ENCODE results near the gene DICER1.

The DICER1 gene

GRCh38 chr14:95058491-95058890, 98.8 kb downstream of the DICER1 start:
- Histone ChIP-seq H3K36me3 (ENCODE audit: control insufficient read depth, insufficient read depth, low read length) (no peaks in the 10 kb centered on the region), H3K27me3 (replicated peaks; ENCODE audit: control insufficient read depth, insufficient read depth, low read length, poor library complexity, severe bottlenecking) (no peaks in the 10 kb centered on the region), H3K4me1 (ENCODE audit: control insufficient read depth, insufficient read depth, low read length, poor library complexity, severe bottlenecking) (no peaks in the 10 kb centered on the region), H3K9me3 (ENCODE audit: control insufficient read depth, low read length) (no peaks in the 10 kb centered on the region), H3K4me3 (ENCODE audit: insufficient read depth, low read depth, low read length, poor library complexity, severe bottlenecking) (no peak overlapping the region), H3K27ac (ENCODE audit: insufficient read depth, low read length, poor library complexity, severe bottlenecking) (no peak overlapping the region)
- DNase-seq, result no peak

GRCh38 chr14:95057851-95058250, 99.5 kb downstream of the DICER1 start:
- Histone ChIP-seq H3K4me3 (ENCODE audit: insufficient read depth, low read depth, low read length, poor library complexity, severe bottlenecking) (no peak overlapping the region), H3K36me3 (ENCODE audit: control insufficient read depth, insufficient read depth, low read length) (no peaks in the 10 kb centered on the region), H3K4me1 (ENCODE audit: control insufficient read depth, insufficient read depth, low read length, poor library complexity, severe bottlenecking) (no peaks in the 10 kb centered on the region), H3K27me3 (replicated peaks; ENCODE audit: control insufficient read depth, insufficient read depth, low read length, poor library complexity, severe bottlenecking) (no peaks in the 10 kb centered on the region), H3K9me3 (ENCODE audit: control insufficient read depth, low read length) (no peaks in the 10 kb centered on the region), H3K27ac (ENCODE audit: insufficient read depth, low read length, poor library complexity, severe bottlenecking) (no peak overlapping the region)
- DNase-seq, result no peak

- no peaks in the 10 kb centered on the region for H3K36me3 ChIP-seq (ENCODE audit: control insufficient read depth, insufficient read depth, low read length)
- no peak overlapping the region for H3K4me3 ChIP-seq (ENCODE audit: insufficient read depth, low read depth, low read length, poor library complexity, severe bottlenecking)
- no peaks in the 10 kb centered on the region for H3K9me3 ChIP-seq (ENCODE audit: control insufficient read depth, low read length)
- no peaks in the 10 kb centered on the region for H3K27me3 ChIP-seq (replicated peaks; ENCODE audit: control insufficient read depth, insufficient read depth, low read length, poor library complexity, severe bottlenecking)
- H3K27ac ChIP-seq (ENCODE audit: insufficient read depth, low read length, poor library complexity, severe bottlenecking), result no peak overlapping the region
- no peak for DNase-seq
- no peaks in the 10 kb centered on the region for H3K4me1 ChIP-seq (ENCODE audit: control insufficient read depth, insufficient read depth, low read length, poor library complexity, severe bottlenecking)
These were observed 100.2 kb downstream of the DICER1 start for GRCh38 chr14:95057147-95057546.

- no peaks in the 10 kb centered on the region for H3K36me3 ChIP-seq (ENCODE audit: control insufficient read depth, insufficient read depth, low read length)
- H3K27me3 ChIP-seq (replicated peaks; ENCODE audit: control insufficient read depth, insufficient read depth, low read length, poor library complexity, severe bottlenecking), result no peaks in the 10 kb centered on the region
- H3K4me1 ChIP-seq (ENCODE audit: control insufficient read depth, insufficient read depth, low read length, poor library complexity, severe bottlenecking), result no peaks in the 10 kb centered on the region
- no peak overlapping the region for H3K4me3 ChIP-seq (ENCODE audit: insufficient read depth, low read depth, low read length, poor library complexity, severe bottlenecking)
- no peak for DNase-seq
- no peak overlapping the region for H3K27ac ChIP-seq (ENCODE audit: insufficient read depth, low read length, poor library complexity, severe bottlenecking)
- no peaks in the 10 kb centered on the region for H3K9me3 ChIP-seq (ENCODE audit: control insufficient read depth, low read length)
These were observed 100.9 kb downstream of the DICER1 start for GRCh38 chr14:95056476-95056875.

- no peak overlapping the region for H3K4me3 ChIP-seq (ENCODE audit: insufficient read depth, low read depth, low read length, poor library complexity, severe bottlenecking)
- no peaks in the 10 kb centered on the region for H3K27me3 ChIP-seq (replicated peaks; ENCODE audit: control insufficient read depth, insufficient read depth, low read length, poor library complexity, severe bottlenecking)
- no peak for DNase-seq
- no peak overlapping the region for H3K27ac ChIP-seq (ENCODE audit: insufficient read depth, low read length, poor library complexity, severe bottlenecking)
- no peaks in the 10 kb centered on the region for H3K4me1 ChIP-seq (ENCODE audit: control insufficient read depth, insufficient read depth, low read length, poor library complexity, severe bottlenecking)
- no peaks in the 10 kb centered on the region for H3K9me3 ChIP-seq (ENCODE audit: control insufficient read depth, low read length)
- H3K36me3 ChIP-seq (ENCODE audit: control insufficient read depth, insufficient read depth, low read length), result no peaks in the 10 kb centered on the region
These were observed 102.0 kb downstream of the DICER1 start for GRCh38 chr14:95055318-95055717.

- no peaks in the 10 kb centered on the region for H3K4me1 ChIP-seq (ENCODE audit: control insufficient read depth, insufficient read depth, low read length, poor library complexity, severe bottlenecking)
- DNase-seq, result no peak
- no peaks in the 10 kb centered on the region for H3K9me3 ChIP-seq (ENCODE audit: control insufficient read depth, low read length)
- no peak overlapping the region for H3K4me3 ChIP-seq (ENCODE audit: insufficient read depth, low read depth, low read length, poor library complexity, severe bottlenecking)
- no peaks in the 10 kb centered on the region for H3K36me3 ChIP-seq (ENCODE audit: control insufficient read depth, insufficient read depth, low read length)
- H3K27ac ChIP-seq (ENCODE audit: insufficient read depth, low read length, poor library complexity, severe bottlenecking), result no peak overlapping the region
- no peaks in the 10 kb centered on the region for H3K27me3 ChIP-seq (replicated peaks; ENCODE audit: control insufficient read depth, insufficient read depth, low read length, poor library complexity, severe bottlenecking)
These were observed 102.7 kb downstream of the DICER1 start for GRCh38 chr14:95054346-95055280.

- H3K9me3 ChIP-seq (ENCODE audit: control insufficient read depth, low read length), result no peaks in the 10 kb centered on the region
- no peaks in the 10 kb centered on the region for H3K4me1 ChIP-seq (ENCODE audit: control insufficient read depth, insufficient read depth, low read length, poor library complexity, severe bottlenecking)
- no peak overlapping the region for H3K4me3 ChIP-seq (ENCODE audit: insufficient read depth, low read depth, low read length, poor library complexity, severe bottlenecking)
These were observed 105.2 kb downstream of the DICER1 start for GRCh38 chr14:95052016-95052585.

GRCh38 chr14:95049952-95050351, 107.4 kb downstream of the DICER1 start:
- H3K27me3 ChIP-seq (replicated peaks; ENCODE audit: control insufficient read depth, insufficient read depth, low read length, poor library complexity, severe bottlenecking), result no peaks in the 10 kb centered on the region
- no peak overlapping the region for H3K4me3 ChIP-seq (ENCODE audit: insufficient read depth, low read depth, low read length, poor library complexity, severe bottlenecking)
- H3K27ac ChIP-seq (ENCODE audit: insufficient read depth, low read length, poor library complexity, severe bottlenecking), result no peak overlapping the region
- H3K4me1 ChIP-seq (ENCODE audit: control insufficient read depth, insufficient read depth, low read length, poor library complexity, severe bottlenecking), result no peaks in the 10 kb centered on the region
- H3K9me3 ChIP-seq (ENCODE audit: control insufficient read depth, low read length), result no peaks in the 10 kb centered on the region
- H3K36me3 ChIP-seq (ENCODE audit: control insufficient read depth, insufficient read depth, low read length), result no peaks in the 10 kb centered on the region
- DNase-seq, result no peak

More at GRCh38 chr14:95052016-95052585, 105.2 kb downstream of the DICER1 start:
- no peak overlapping the region for H3K27ac ChIP-seq (ENCODE audit: insufficient read depth, low read length, poor library complexity, severe bottlenecking)
- no peaks in the 10 kb centered on the region for H3K27me3 ChIP-seq (replicated peaks; ENCODE audit: control insufficient read depth, insufficient read depth, low read length, poor library complexity, severe bottlenecking)
- no peaks in the 10 kb centered on the region for H3K36me3 ChIP-seq (ENCODE audit: control insufficient read depth, insufficient read depth, low read length)
- no peak for DNase-seq

GRCh38 chr14:95048771-95049312, 108.5 kb downstream of the DICER1 start:
- H3K27me3 ChIP-seq (replicated peaks; ENCODE audit: control insufficient read depth, insufficient read depth, low read length, poor library complexity, severe bottlenecking), result no peaks in the 10 kb centered on the region
- no peaks in the 10 kb centered on the region for H3K36me3 ChIP-seq (ENCODE audit: control insufficient read depth, insufficient read depth, low read length)
- H3K4me1 ChIP-seq (ENCODE audit: control insufficient read depth, insufficient read depth, low read length, poor library complexity, severe bottlenecking), result no peaks in the 10 kb centered on the region
- DNase-seq, result no peak
- H3K9me3 ChIP-seq (ENCODE audit: control insufficient read depth, low read length), result no peaks in the 10 kb centered on the region
- no peak overlapping the region for H3K4me3 ChIP-seq (ENCODE audit: insufficient read depth, low read depth, low read length, poor library complexity, severe bottlenecking)
- no peak overlapping the region for H3K27ac ChIP-seq (ENCODE audit: insufficient read depth, low read length, poor library complexity, severe bottlenecking)

- no peak overlapping the region for H3K4me3 ChIP-seq (ENCODE audit: insufficient read depth, low read depth, low read length, poor library complexity, severe bottlenecking)
- no peak for DNase-seq
- H3K4me1 ChIP-seq (ENCODE audit: control insufficient read depth, insufficient read depth, low read length, poor library complexity, severe bottlenecking), result no peaks in the 10 kb centered on the region
- H3K36me3 ChIP-seq (ENCODE audit: control insufficient read depth, insufficient read depth, low read length), result no peaks in the 10 kb centered on the region
- no peak overlapping the region for H3K27ac ChIP-seq (ENCODE audit: insufficient read depth, low read length, poor library complexity, severe bottlenecking)
- no peaks in the 10 kb centered on the region for H3K27me3 ChIP-seq (replicated peaks; ENCODE audit: control insufficient read depth, insufficient read depth, low read length, poor library complexity, severe bottlenecking)
- no peaks in the 10 kb centered on the region for H3K9me3 ChIP-seq (ENCODE audit: control insufficient read depth, low read length)
These were observed 109.6 kb downstream of the DICER1 start for GRCh38 chr14:95047754-95048153.

All from effector memory CD4-positive, alpha-beta T cell (primary cell).